Gastroesophageal sphincter (tissue), 3 donors: ENCODE data around the gene METTL16.

Experiments used
- EP300 ChIP-seq: sonication (generic); formaldehyde crosslinking; IDR thresholded peaks from one replicate; pipeline ENCODE4 v1.6.1; 2017; ENCODE audit warnings: antibody characterized with exemption, mild to moderate bottlenecking
- POLR2AphosphoS5 ChIP-seq: sonication (generic); formaldehyde crosslinking; IDR thresholded peaks from one replicate; pipeline ENCODE4 v1.6.1; 2017; ENCODE audit warnings: antibody characterized with exemption
- TF ChIP-seq, protein P1 (sequence below), 4 experiments: fragments of 200-600 bp in 2 of 4; fragments of 450-650 bp in 2 of 4; sonication (generic) in 1 of 4; IDR thresholded peaks; one replicate each; pipeline ENCODE4 v1.5.1; 2017 to 2019; ENCODE audit warnings: antibody characterized with exemption in 4 of 4, mild to moderate bottlenecking in 2 of 4, moderate library complexity in 2 of 4

DNA sequence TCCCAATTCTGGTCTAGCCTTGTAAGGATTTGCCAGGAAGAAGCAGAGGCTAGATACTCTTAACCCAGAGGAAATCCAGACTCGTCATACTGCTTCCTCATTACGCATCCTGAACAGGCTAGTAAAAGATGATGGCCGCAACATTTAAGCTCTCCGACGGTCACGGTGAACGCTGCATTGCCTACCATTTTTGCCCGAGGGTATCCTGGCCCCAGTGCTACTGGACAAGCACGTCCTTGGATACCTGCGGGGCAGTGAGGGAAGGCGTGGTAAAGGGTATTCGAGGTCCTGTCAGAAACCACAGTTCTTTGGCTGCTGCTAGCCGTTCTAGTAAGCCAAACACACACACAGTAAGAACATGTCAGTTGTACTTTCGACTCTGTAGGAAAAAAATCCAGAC, 36.6 kb downstream of the METTL16 start:
- TF ChIP-seq, protein P1, sequence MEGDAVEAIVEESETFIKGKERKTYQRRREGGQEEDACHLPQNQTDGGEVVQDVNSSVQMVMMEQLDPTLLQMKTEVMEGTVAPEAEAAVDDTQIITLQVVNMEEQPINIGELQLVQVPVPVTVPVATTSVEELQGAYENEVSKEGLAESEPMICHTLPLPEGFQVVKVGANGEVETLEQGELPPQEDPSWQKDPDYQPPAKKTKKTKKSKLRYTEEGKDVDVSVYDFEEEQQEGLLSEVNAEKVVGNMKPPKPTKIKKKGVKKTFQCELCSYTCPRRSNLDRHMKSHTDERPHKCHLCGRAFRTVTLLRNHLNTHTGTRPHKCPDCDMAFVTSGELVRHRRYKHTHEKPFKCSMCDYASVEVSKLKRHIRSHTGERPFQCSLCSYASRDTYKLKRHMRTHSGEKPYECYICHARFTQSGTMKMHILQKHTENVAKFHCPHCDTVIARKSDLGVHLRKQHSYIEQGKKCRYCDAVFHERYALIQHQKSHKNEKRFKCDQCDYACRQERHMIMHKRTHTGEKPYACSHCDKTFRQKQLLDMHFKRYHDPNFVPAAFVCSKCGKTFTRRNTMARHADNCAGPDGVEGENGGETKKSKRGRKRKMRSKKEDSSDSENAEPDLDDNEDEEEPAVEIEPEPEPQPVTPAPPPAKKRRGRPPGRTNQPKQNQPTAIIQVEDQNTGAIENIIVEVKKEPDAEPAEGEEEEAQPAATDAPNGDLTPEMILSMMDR (IDR thresholded peaks at IDR 0.05): no peak
- TF ChIP-seq EP300 (no peak), POLR2AphosphoS5 (no peak)
